ENCODE data around the gene JMY. TPM values are rescaled to one million over a fixed set of nuclear protein-coding genes. Genes with fewer than 3 reads are reported as not detected.

Gene JMY
- total and polyA plus RNA-seq, 4 donors = 2.0 to 33.6 (median 4.9) TPM

DNA sequence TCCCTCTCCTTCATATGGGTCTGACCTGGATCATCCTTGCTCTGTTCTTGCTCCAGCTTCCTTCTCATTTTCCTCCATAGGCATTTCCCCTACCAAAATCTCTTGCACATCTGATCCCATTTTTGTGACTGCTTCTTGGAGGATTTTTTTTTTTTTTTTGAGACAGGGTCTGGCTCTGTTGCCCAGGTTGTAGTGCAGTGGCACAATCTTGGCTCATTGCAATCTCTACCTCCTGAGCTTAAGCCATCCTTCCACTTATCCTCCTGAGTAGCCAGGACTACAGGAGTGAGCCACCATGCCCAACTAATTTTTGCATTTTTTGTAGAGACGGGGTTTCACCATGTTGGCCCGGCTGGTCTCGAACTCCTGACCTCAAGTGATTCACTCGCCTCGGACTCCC, 10.5 kb upstream of the JMY start:
- DNase-seq (no peak), ATAC-seq (ENCODE audit: insufficient read depth, low FRiP score) (no peak)
- TF ChIP-seq, protein P1, sequence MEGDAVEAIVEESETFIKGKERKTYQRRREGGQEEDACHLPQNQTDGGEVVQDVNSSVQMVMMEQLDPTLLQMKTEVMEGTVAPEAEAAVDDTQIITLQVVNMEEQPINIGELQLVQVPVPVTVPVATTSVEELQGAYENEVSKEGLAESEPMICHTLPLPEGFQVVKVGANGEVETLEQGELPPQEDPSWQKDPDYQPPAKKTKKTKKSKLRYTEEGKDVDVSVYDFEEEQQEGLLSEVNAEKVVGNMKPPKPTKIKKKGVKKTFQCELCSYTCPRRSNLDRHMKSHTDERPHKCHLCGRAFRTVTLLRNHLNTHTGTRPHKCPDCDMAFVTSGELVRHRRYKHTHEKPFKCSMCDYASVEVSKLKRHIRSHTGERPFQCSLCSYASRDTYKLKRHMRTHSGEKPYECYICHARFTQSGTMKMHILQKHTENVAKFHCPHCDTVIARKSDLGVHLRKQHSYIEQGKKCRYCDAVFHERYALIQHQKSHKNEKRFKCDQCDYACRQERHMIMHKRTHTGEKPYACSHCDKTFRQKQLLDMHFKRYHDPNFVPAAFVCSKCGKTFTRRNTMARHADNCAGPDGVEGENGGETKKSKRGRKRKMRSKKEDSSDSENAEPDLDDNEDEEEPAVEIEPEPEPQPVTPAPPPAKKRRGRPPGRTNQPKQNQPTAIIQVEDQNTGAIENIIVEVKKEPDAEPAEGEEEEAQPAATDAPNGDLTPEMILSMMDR (IDR thresholded peaks at IDR 0.05; ENCODE audit: control extremely low read depth, extremely low read depth) = no peak
- Histone ChIP-seq H3K9ac (ENCODE audit: insufficient read depth in 1 of 2, low read length in 2 of 2) (no peak overlapping the region), H3K36me3 (ENCODE audit: control insufficient read depth in 4 of 4, insufficient read depth in 4 of 4, low read length in 4 of 4) (no peaks in the 10 kb centered on the region), H3K27ac (ENCODE audit: low read depth in 1 of 2, low read length in 1 of 2) (no peak overlapping the region), H3K27me3 (ENCODE audit: control insufficient read depth in 3 of 3, insufficient read depth in 3 of 3, low read length in 2 of 3) (no peaks in the 10 kb centered on the region), H3K4me3 (no peak overlapping the region), H3K4me1 (ENCODE audit: control insufficient read depth in 5 of 5, insufficient read depth in 5 of 5, low read length in 5 of 5) (no peaks in the 10 kb centered on the region), H3K9me3 (ENCODE audit: control insufficient read depth in 4 of 4, insufficient read depth in 3 of 4, low read length in 3 of 4) (peaks cover 0 to 3% (median 0%) of the 10 kb centered on the region in 4 donors)
- WGBS, 2 donors = 96 to 98% methylated on average over 5 of the region's 5 CpGs

DNA sequence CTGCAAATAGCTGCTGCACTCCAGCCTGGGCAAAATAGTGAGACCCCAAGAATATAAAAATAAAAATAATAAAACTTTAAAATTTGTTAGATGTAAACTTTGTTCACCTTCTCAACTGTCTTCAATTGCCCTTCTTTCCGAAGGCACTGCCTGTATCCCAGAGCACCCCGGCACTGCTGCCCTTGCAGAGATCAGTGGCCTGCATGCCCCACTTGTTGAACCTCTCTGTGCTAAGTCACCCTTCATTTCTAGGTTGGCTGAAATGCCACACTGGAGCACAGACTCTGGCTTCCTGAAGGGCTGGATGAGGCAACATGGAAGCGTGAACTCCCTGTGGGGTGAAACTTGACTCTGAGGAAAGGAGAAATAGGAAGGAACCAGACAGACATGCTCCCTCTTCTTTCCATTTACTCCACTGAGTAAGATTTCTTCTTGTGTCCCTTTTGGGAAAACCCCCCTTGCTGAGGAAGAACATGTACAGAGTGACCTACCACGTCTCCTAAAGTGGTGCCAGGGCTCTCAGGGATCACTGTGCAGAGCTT, 8.4 kb upstream of the JMY start:
- no peak overlapping the region for H3K9ac ChIP-seq (ENCODE audit: insufficient read depth in 1 of 2, low read length in 2 of 2)
- TF ChIP-seq, protein P1 (IDR thresholded peaks at IDR 0.05; ENCODE audit: control extremely low read depth, extremely low read depth) = no peak
- DNase-seq = no peak
- no peaks in the 10 kb centered on the region for H3K27me3 ChIP-seq (ENCODE audit: control insufficient read depth in 3 of 3, insufficient read depth in 3 of 3, low read length in 2 of 3)
- no peak overlapping the region for H3K27ac ChIP-seq (ENCODE audit: low read depth in 1 of 2, low read length in 1 of 2)
- ATAC-seq (ENCODE audit: insufficient read depth, low FRiP score) = no peak
- no peaks in the 10 kb centered on the region for H3K36me3 ChIP-seq (ENCODE audit: control insufficient read depth in 4 of 4, insufficient read depth in 4 of 4, low read length in 4 of 4)
- H3K4me1 ChIP-seq (ENCODE audit: control insufficient read depth in 5 of 5, insufficient read depth in 5 of 5, low read length in 5 of 5) = no peaks in the 10 kb centered on the region
- 83 to 95% methylated on average over 4 of the region's 4 CpGs for WGBS, 2 donors
- H3K4me3 ChIP-seq = no peak overlapping the region
- H3K9me3 ChIP-seq (ENCODE audit: control insufficient read depth in 4 of 4, insufficient read depth in 3 of 4, low read length in 3 of 4) = peaks cover 0 to 3% (median 0%) of the 10 kb centered on the region in 4 donors

DNA sequence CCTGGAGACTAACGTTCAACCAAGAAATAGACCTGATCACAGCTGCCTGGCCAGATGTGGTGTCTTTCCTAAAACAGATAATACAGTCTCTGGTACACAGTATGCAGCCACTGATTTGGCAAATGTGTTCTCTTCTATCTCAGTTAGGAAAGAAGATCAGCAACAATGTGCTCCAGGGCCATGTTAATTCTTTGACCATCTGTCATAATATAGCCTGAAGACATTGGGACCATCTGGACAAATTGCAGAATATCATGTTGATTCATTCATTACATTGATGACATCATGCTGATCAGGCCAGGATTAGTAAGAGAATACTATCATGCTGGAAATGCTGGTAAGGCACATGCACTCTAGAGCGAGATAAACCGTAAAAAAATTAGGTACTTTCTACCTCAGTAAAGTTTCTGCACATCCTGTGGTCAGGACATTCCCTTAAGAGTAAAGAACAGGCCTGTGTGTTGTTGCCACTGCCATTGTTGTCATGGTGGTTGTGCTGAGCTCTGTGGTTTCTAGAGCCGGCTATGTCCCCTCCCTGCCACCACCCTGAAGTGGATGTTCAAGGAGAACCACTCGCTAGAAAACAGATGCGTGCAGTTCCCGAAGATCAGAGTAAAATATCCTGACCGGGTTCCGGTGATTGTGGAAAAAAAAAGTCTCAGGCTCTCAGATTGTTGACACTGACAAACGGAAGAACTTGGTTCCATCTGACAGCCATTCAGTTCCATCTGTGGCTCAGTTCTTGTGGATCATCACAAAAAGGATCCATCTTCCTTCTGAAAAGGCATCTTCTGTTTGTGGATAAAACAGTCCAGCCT, 6.4 kb upstream of the JMY start:
- TF ChIP-seq, protein P1 (IDR thresholded peaks at IDR 0.05; ENCODE audit: control extremely low read depth, extremely low read depth) = no peak
- ATAC-seq (ENCODE audit: insufficient read depth, low FRiP score) = no peak
- H3K27ac ChIP-seq (ENCODE audit: low read depth in 1 of 2, low read length in 1 of 2) = no peak overlapping the region
- WGBS, 2 donors = 85 to 95% methylated on average over 10 of the region's 10 CpGs
- DNase-seq = no peak
- no peak overlapping the region for H3K4me3 ChIP-seq
- H3K4me1 ChIP-seq (ENCODE audit: control insufficient read depth in 5 of 5, insufficient read depth in 5 of 5, low read length in 5 of 5) = no peaks in the 10 kb centered on the region
- no peak overlapping the region for H3K9ac ChIP-seq (ENCODE audit: insufficient read depth in 1 of 2, low read length in 2 of 2)
- peaks cover 0 to 3% (median 0%) of the 10 kb centered on the region in 4 donors for H3K9me3 ChIP-seq (ENCODE audit: control insufficient read depth in 4 of 4, insufficient read depth in 3 of 4, low read length in 3 of 4)
- H3K27me3 ChIP-seq (ENCODE audit: control insufficient read depth in 3 of 3, insufficient read depth in 3 of 3, low read length in 2 of 3) = no peaks in the 10 kb centered on the region
- H3K36me3 ChIP-seq (ENCODE audit: control insufficient read depth in 4 of 4, insufficient read depth in 4 of 4, low read length in 4 of 4) = no peaks in the 10 kb centered on the region

Measured in lung (tissue), 12 donors.